ENCODE results near the gene MYH14.
A peak's percentile ranks its signal among the peaks of the same experiment; 100 is the strongest.
"Not testable (repeated sequence)": the region's sequence is repeated elsewhere in the genome, so short reads cannot be mapped to it uniquely, and the experiment has no call there.

Gene MYH14

DNA sequence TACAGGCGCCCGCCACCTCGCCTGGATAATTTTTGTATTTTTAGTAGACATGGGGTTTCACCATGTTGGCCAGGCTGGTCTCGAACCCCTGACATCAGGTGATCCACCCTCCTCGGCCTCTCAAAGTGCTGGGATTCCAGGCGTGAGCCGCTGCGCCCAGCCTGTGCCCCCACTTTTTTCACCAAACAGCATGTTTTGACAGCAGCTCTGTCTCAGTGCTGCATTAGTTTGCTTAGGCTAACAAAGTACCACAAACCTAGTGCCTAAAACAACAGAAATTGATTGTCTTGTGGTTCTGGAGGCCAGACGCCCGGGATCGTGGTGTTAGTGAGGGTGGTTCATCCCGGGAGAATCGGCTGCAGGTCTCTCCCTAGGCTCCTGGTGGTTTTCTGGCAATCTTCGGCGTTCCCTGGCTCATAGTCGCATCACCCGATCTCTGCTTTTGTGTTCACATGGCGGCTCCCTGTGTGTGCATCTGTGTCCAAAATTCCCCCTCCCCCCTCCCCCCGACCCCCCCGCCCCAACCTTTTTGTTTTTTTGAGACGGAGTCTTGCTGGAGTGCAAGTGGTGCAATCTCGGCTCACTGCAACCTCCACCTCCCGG lies 30.0 kb downstream of the MYH14 start:
- DNase-seq (ENCODE audit: low read depth), result no peak
- TF ChIP-seq, protein P1, sequence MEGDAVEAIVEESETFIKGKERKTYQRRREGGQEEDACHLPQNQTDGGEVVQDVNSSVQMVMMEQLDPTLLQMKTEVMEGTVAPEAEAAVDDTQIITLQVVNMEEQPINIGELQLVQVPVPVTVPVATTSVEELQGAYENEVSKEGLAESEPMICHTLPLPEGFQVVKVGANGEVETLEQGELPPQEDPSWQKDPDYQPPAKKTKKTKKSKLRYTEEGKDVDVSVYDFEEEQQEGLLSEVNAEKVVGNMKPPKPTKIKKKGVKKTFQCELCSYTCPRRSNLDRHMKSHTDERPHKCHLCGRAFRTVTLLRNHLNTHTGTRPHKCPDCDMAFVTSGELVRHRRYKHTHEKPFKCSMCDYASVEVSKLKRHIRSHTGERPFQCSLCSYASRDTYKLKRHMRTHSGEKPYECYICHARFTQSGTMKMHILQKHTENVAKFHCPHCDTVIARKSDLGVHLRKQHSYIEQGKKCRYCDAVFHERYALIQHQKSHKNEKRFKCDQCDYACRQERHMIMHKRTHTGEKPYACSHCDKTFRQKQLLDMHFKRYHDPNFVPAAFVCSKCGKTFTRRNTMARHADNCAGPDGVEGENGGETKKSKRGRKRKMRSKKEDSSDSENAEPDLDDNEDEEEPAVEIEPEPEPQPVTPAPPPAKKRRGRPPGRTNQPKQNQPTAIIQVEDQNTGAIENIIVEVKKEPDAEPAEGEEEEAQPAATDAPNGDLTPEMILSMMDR (IDR thresholded peaks at IDR 0.05; ENCODE audit: control insufficient read depth, insufficient read depth, low read depth, low read length, missing control alignments), result no peak
- no peak overlapping the region for H3K4me3 ChIP-seq (ENCODE audit: control insufficient read depth, low read depth, low read length)

DNA sequence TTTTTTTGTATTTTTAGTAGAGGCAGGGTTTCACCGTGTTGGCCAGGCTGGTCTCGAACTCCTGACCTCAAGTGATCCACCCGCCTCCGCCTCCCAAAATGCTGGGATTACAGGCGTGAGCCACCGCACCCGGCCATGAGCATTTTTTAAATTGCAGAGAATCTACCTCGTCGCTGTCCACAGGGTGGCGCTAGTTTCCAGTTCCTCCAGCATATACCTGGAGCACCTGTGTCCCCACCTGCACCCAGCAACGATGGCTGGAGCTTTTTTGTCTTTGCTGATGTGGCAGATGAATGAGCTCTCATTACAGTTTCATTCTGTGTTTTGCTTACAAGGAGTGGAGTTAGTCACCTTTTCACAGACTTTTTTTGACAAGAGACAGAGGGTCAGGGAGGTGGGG lies 34.1 kb downstream of the MYH14 start:
- DNase-seq (ENCODE audit: low read depth); H3K4me3 ChIP-seq (ENCODE audit: control insufficient read depth, low read depth, low read length): not testable (repeated sequence)

DNA sequence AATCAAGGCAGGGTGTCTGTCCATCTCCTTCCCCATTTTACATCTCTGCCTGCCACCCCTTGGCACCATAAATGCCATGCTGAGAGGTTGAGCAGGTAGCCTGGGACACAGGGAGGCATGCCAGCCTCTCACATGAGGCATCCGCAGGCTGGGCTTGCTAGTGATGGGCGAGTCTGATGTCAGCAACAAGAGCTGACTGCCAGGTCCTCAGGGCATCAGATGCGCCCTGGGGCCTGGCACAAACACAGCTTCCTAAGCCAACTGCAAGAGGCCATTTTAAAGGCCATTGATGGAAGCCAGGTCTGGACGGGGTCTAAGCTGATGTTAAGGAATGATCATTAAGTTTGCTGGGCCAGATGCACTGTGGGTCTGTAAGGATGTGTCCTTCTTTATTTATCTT lies 34.6 kb downstream of the MYH14 start:
- no peak overlapping the region for H3K4me3 ChIP-seq (ENCODE audit: control insufficient read depth, low read depth, low read length)
- no peak for DNase-seq (ENCODE audit: low read depth)
- TF ChIP-seq, protein P1 (IDR thresholded peaks at IDR 0.05; ENCODE audit: control insufficient read depth, insufficient read depth, low read depth, low read length, missing control alignments), result no peak

DNA sequence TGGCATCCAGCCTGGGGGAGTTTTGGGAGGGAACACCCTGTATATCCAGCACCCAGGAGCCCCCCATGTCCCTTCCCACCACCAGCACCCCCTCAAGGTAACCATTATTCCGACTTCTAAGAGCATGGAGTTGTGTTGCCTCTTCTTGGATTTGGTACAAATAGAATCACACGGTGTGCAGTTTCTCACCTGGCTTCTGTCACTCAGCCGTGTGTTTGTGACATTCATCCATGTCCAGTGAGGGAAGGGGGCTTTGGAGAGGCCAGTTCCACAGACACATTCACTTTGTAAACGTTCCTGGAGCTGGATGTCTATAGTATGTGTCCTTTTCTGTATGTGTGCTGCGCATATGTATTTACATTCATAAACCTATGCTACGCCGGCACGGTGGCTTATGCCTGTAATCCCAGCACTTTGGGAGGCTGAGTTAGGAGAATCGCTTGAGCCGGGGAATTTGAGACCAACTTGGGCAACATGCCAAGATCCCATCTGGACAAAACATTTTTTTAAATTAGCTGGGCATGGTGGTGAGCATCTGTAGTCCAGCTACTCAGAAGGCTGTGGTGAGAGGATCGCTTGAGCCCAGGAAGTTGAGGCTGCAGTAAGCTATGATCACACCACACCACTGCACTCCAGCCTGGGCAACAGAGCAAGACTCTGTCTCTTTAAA lies 36.6 kb downstream of the MYH14 start:
- no peak overlapping the region for H3K4me3 ChIP-seq (ENCODE audit: control insufficient read depth, low read depth, low read length)
- TF ChIP-seq, protein P1 (IDR thresholded peaks at IDR 0.05; ENCODE audit: control insufficient read depth, insufficient read depth, low read depth, low read length, missing control alignments), result no peak
- DNase-seq (ENCODE audit: low read depth), result no peak

DNA sequence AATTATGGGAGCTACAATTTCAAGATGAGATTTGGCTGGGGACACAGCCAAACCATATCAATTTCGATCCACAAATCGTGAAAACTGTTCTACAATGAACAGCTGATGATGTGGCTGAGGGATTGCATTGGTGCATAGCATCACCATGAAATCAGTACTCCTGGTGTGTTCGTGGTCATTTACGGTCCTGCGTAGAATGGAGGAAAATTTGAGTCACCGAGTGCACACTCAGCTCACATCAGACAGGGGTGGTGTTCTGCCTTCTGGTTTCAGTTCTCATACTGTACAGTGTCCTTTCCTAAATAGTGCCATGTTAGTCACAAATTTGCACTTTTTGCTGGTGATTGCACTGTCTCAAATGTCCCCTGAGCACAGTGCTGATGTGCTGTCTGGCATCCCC lies 39.2 kb downstream of the MYH14 start:
- DNase-seq (ENCODE audit: low read depth), result peak; percentile 14
- TF ChIP-seq, protein P1 (IDR thresholded peaks at IDR 0.05; ENCODE audit: control insufficient read depth, insufficient read depth, low read depth, low read length, missing control alignments), result no peak
- no peak overlapping the region for H3K4me3 ChIP-seq (ENCODE audit: control insufficient read depth, low read depth, low read length)

DNA sequence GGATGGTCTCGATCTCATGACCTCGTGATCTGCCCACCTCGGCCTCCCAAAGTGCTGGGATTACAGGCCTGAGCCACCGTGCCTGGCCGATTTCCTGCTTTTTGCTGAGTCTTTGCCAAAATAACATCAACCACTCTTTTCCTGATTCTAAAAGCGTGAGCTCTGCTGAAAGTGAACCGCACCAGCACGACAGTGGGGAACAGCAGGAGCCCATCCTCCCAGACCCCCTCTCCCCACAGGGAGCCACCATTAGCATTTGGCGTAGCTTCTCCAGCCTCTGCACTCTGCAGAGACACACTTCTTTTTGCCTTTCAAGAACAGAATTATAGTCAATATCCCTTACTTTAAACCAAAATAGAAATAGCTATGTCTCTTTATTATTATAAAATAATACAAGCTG lies 41.3 kb downstream of the MYH14 start:
- DNase-seq (ENCODE audit: low read depth), result no peak
- H3K4me3 ChIP-seq (ENCODE audit: control insufficient read depth, low read depth, low read length), result no peak overlapping the region
- TF ChIP-seq, protein P1 (IDR thresholded peaks at IDR 0.05; ENCODE audit: control insufficient read depth, insufficient read depth, low read depth, low read length, missing control alignments), result no peak

DNA sequence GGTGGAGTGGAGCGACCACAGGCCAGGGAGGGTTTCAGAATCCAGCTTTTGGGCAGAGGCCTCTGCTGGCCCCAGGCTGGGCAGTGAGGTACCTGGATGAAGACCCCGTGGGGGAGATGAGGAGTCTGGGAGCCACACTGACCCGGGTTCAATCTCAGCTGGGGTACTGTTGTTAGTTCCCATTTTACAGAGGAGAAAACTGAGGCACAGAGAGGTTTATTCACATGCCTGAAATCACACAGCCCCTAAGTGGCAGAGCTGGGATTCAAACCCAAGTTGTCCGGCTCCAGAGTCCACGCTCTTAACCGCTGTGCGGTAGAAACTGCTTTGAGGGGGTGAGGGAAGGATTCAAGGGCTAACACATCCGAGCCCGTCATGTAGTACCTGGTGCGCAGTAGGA lies 45.0 kb downstream of the MYH14 start:
- no peak overlapping the region for H3K4me3 ChIP-seq (ENCODE audit: control insufficient read depth, low read depth, low read length)
- TF ChIP-seq, protein P1 (IDR thresholded peaks at IDR 0.05; ENCODE audit: control insufficient read depth, insufficient read depth, low read depth, low read length, missing control alignments), result no peak
- no peak for DNase-seq (ENCODE audit: low read depth)
